ENCODE results near the gene MPHOSPH9.

- TF ChIP-seq SIN3A (IDR thresholded peaks at IDR 0.05; ENCODE audit: borderline replicate concordance, insufficient read depth, low read length) (no peak), POLR2AphosphoS5 (IDR thresholded peaks at IDR 0.05; ENCODE audit: low read depth, low read length) (no peak), REST (IDR thresholded peaks at IDR 0.05; ENCODE audit: insufficient read depth in 1 of 2, low read depth in 2 of 2, low read length in 2 of 2) (no peak)
Observed at GRCh38 chr12:123231931-123232330, 1.0 kb downstream of the MPHOSPH9 start.

Data from PFSK-1 (cell line).